Panc1 (cell line): Measurements from ENCODE around the gene TGFBI. TPM values are rescaled to one million over a fixed set of nuclear protein-coding genes. Genes with fewer than 3 reads are reported as not detected.

Source experiments
- ATAC-seq: fragments of 200-7000 bp; cut with Tn5 transposase; 2 replicates; pipeline ENCODE4 v1.9.1; 2020; ENCODE audit warnings: mild to moderate bottlenecking, moderate library complexity
- BruUV-seq: library from RNA; stranded (reverse); fragments of 400-500 nt; replicated peaks from 2 replicates; lab custom pipeline; 2021; lab: Mats Ljungman, UMichigan
- CTCF ChIA-PET: fragments of 300-600 bp; sonication (Branson Sonifier 250); formaldehyde crosslinking; loops from one replicate; lab custom pipeline; 2022; ENCODE audit warnings: antibody characterized with exemption; lab: Charles Lee
- POLR2A ChIA-PET: fragments of 300-600 bp; sonication (Branson Sonifier 250); formaldehyde crosslinking; loops from one replicate; lab custom pipeline; 2022; ENCODE audit warnings: antibody characterized with exemption; lab: Charles Lee
- DNase-seq: peaks from one replicate; pipeline ENCODE4 v3.0.0-alpha.2; 2010; ENCODE audit warnings: low read depth, low spot score
- H3K27ac ChIP-seq: 2 replicates; pipeline ENCODE4 v1.5.1; 2011; ENCODE audit warnings: mild to moderate bottlenecking, low read length, inconsistent platforms
- H3K27me3 ChIP-seq: fragments of 200-500 bp; sonication (Bioruptor generic); 2 replicates; pipeline ENCODE4 v1.6.0; 2014; ENCODE audit warnings: low read length, inconsistent platforms; ENCODE audit not compliant: control insufficient read depth, insufficient read depth
- H3K36me3 ChIP-seq: fragments of 200-500 bp; sonication (Bioruptor generic); 2 replicates; pipeline ENCODE4 v1.5.1; 2014; ENCODE audit warnings: inconsistent platforms, mild to moderate bottlenecking, low read length, moderate library complexity; ENCODE audit not compliant: control insufficient read depth, insufficient read depth
- H3K4me1 ChIP-seq: 2 replicates; pipeline ENCODE4 v1.5.1; 2011; ENCODE audit warnings: inconsistent platforms, mild to moderate bottlenecking, low read length, moderate library complexity; ENCODE audit not compliant: control insufficient read depth, insufficient read depth
- H3K4me3 ChIP-seq, 2 experiments: 2 replicates each; pipeline ENCODE4 v1.5.1; 2011 to 2012; ENCODE audit warnings: low read depth in 2 of 2, low read length in 2 of 2, mild to moderate bottlenecking in 2 of 2, inconsistent platforms in 1 of 2, moderate library complexity in 1 of 2
- H3K9me3 ChIP-seq: fragments of 200-500 bp; sonication (Bioruptor generic); 2 replicates; pipeline ENCODE4 v1.5.1; 2014; ENCODE audit warnings: low read depth, mild to moderate bottlenecking, inconsistent platforms, low read length, moderate library complexity; ENCODE audit not compliant: control insufficient read depth, insufficient read depth
- CTCF ChIP-seq: fragments of 450-650 bp; IDR thresholded peaks from 2 replicates; pipeline ENCODE4 v1.5.1; 2017; ENCODE audit warnings: mild to moderate bottlenecking
- POLR2AphosphoS5 ChIP-seq: IDR thresholded peaks from 2 replicates; pipeline ENCODE4 v1.6.1; 2012; ENCODE audit warnings: mild to moderate bottlenecking, low read depth, low read length, moderate library complexity
- REST ChIP-seq, 2 experiments: IDR thresholded peaks; 2 replicates each; pipeline ENCODE4 v1.6.1; 2011 to 2012; ENCODE audit warnings: low read depth in 2 of 2, control low read depth in 1 of 2, low read length in 1 of 2, mild to moderate bottlenecking in 1 of 2, moderate library complexity in 1 of 2; ENCODE audit not compliant: insufficient read depth in 1 of 2
- SIN3A ChIP-seq: IDR thresholded peaks from 2 replicates; pipeline ENCODE4 v1.6.1; 2012; ENCODE audit warnings: low read depth, mild to moderate bottlenecking, low read length, moderate library complexity, borderline replicate concordance; ENCODE audit not compliant: insufficient read depth
- TCF7L2 ChIP-seq: IDR thresholded peaks from 2 replicates; pipeline ENCODE4 v1.6.1; 2011; ENCODE audit warnings: mild to moderate bottlenecking, low read depth, low read length, inconsistent platforms
- in situ Hi-C: cut with HindIII; loops from 2 replicates; pipeline ENCODE4 v1.10.0; 2016; ENCODE audit warnings: low sequenced_read_pairs, low pct_unique_long_range_greater_than_20kb
- intact Hi-C: fragments of 100-400 bp; cut with micrococcal nuclease; formaldehyde crosslinking; loops from one replicate; pipeline ENCODE4 v1.10.0; 2022; ENCODE audit not compliant: unreplicated experiment
- total RNA-seq: library from RNA; stranded (reverse); gene quantifications from one replicate; pipeline ENCODE4 v1.2.1, GENCODE V29; 2021; ENCODE audit not compliant: unreplicated experiment

The TGFBI gene
- total RNA-seq, 1 experiment from 2014 or later: 314 TPM

- Histone ChIP-seq H3K4me3 (no peak overlapping the region), H3K9me3 (no peaks in the 10 kb centered on the region), H3K27me3 (no peaks in the 10 kb centered on the region), H3K4me1 (no peaks in the 10 kb centered on the region), H3K36me3 (no peaks in the 10 kb centered on the region), H3K27ac (no peak overlapping the region)
- no peak for ATAC-seq
- no peak for DNase-seq
- BruUV-seq: no TSS peak
- in situ Hi-C loops (no loop called here), intact Hi-C loops (no loop called here)
- ChIA-PET CTCF (no interaction called here), POLR2A (no interaction called here)
- TF ChIP-seq REST (IDR thresholded peaks at IDR 0.05; ENCODE audit: insufficient read depth in 1 of 2, low read depth in 2 of 2, low read length in 1 of 2) (no peak), SIN3A (no peak), CTCF (no peak), TCF7L2 (no peak), POLR2AphosphoS5 (no peak)
Observed at GRCh38 chr5:136079195-136079985, 50.6 kb downstream of the TGFBI start.

- Histone ChIP-seq H3K9me3 (no peaks in the 10 kb centered on the region), H3K4me3 (no peak overlapping the region), H3K36me3 (no peaks in the 10 kb centered on the region), H3K4me1 (no peaks in the 10 kb centered on the region), H3K27me3 (no peaks in the 10 kb centered on the region), H3K27ac (no peak overlapping the region)
- ATAC-seq: no peak
- intact Hi-C loops: loop anchor here (10.0 kb wide), 1 partner anchor 95 kb away; no protein-coding TSS in a partner anchor
- CTCF ChIA-PET: no interaction called here
- DNase-seq: no peak
- in situ Hi-C loops: no loop called here
- POLR2A ChIA-PET: no interaction called here
- no peak for TF ChIP-seq SIN3A
- no peak for TF ChIP-seq REST (IDR thresholded peaks at IDR 0.05; ENCODE audit: insufficient read depth in 1 of 2, low read depth in 2 of 2, low read length in 1 of 2)
- no peak for TF ChIP-seq TCF7L2
- no peak for TF ChIP-seq POLR2AphosphoS5
- TF ChIP-seq CTCF: no peak
- no TSS peak for BruUV-seq
Observed at GRCh38 chr5:136080113-136080482, 51.3 kb downstream of the TGFBI start.
